Memory B cell (primary cell): ENCODE measurements around the gene TLNRD1.

Experiments used
- ATAC-seq: fragments of 150-1000 bp; cut with Tn5 transposase; 2 replicates; pipeline ENCODE4 v1.10.0; 2021; ENCODE audit warnings: low read depth, mild to moderate bottlenecking, moderate library complexity
- DNase-seq, 2 donors: peaks; one replicate each; pipeline ENCODE4 v3.0.0; 2022; ENCODE audit warnings: low spot score in 2 of 2
- H3K27ac Mint-ChIP-seq: one replicate; pipeline ENCODE4 v1.8.0; 2022; ENCODE audit warnings: mild to moderate bottlenecking, moderate library complexity, mixed read lengths
- H3K27me3 Mint-ChIP-seq: one replicate; pipeline ENCODE4 v1.8.0; 2022; ENCODE audit warnings: mixed read lengths
- H3K36me3 Mint-ChIP-seq: one replicate; pipeline ENCODE4 v1.8.0; 2022; ENCODE audit warnings: mild to moderate bottlenecking, mixed read lengths
- H3K4me1 Mint-ChIP-seq: one replicate; pipeline ENCODE4 v1.8.0; 2022; ENCODE audit warnings: mixed read lengths
- H3K4me3 Mint-ChIP-seq: one replicate; pipeline ENCODE4 v1.8.0; 2022; ENCODE audit warnings: mild to moderate bottlenecking, moderate library complexity, mixed read lengths
- H3K9me3 Mint-ChIP-seq: one replicate; pipeline ENCODE4 v1.8.0; 2022; ENCODE audit warnings: mixed read lengths

TLNRD1 gene

GRCh38 chr15:81016489-81017068 lies 15.9 kb downstream of the TLNRD1 start:
- no peaks in the 10 kb centered on the region for H3K27me3 Mint-ChIP-seq
- ATAC-seq: no peak
- no peak for DNase-seq
- H3K4me3 Mint-ChIP-seq: no peak overlapping the region
- H3K9me3 Mint-ChIP-seq: no peaks in the 10 kb centered on the region
- H3K36me3 Mint-ChIP-seq: peaks cover 5% of the 10 kb centered on the region
- H3K4me1 Mint-ChIP-seq: peaks cover 8% of the 10 kb centered on the region
- H3K27ac Mint-ChIP-seq: no peak overlapping the region

DNA sequence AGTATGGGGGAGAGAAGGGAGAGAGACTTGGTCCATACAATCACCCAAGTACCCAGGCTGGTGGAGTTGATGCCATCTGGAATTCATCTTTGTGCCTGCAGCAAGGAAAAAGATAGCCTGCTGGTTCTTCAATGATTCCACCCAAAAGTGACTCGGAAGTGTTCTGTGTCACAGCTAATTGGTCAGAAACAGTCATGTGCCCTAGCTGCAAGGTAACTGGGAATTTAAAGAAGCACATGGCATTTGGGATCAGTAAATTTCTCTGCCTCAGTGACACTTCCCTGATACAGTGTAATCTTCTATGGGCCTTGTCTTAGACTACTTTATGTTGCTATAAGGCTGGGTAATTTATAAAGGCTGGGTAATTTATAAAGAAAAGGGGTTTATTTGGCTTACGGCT lies 17.5 kb downstream of the TLNRD1 start:
- ATAC-seq (no peak), DNase-seq (no peak)
- Mint-ChIP-seq H3K9me3 (no peaks in the 10 kb centered on the region), H3K4me3 (no peak overlapping the region), H3K27ac (peak overlapping the region; percentile 55), H3K36me3 (peaks cover 5% of the 10 kb centered on the region), H3K27me3 (no peaks in the 10 kb centered on the region), H3K4me1 (peaks cover 9% of the 10 kb centered on the region)

GRCh38 chr15:81021321-81021720 lies 20.6 kb downstream of the TLNRD1 start:
- H3K27me3 Mint-ChIP-seq: no peaks in the 10 kb centered on the region
- DNase-seq: no peak
- H3K36me3 Mint-ChIP-seq: no peaks in the 10 kb centered on the region
- no peak overlapping the region for H3K4me3 Mint-ChIP-seq
- H3K27ac Mint-ChIP-seq: no peak overlapping the region
- H3K4me1 Mint-ChIP-seq: peaks cover 20% of the 10 kb centered on the region
- no peak for ATAC-seq
- H3K9me3 Mint-ChIP-seq: no peaks in the 10 kb centered on the region

DNA sequence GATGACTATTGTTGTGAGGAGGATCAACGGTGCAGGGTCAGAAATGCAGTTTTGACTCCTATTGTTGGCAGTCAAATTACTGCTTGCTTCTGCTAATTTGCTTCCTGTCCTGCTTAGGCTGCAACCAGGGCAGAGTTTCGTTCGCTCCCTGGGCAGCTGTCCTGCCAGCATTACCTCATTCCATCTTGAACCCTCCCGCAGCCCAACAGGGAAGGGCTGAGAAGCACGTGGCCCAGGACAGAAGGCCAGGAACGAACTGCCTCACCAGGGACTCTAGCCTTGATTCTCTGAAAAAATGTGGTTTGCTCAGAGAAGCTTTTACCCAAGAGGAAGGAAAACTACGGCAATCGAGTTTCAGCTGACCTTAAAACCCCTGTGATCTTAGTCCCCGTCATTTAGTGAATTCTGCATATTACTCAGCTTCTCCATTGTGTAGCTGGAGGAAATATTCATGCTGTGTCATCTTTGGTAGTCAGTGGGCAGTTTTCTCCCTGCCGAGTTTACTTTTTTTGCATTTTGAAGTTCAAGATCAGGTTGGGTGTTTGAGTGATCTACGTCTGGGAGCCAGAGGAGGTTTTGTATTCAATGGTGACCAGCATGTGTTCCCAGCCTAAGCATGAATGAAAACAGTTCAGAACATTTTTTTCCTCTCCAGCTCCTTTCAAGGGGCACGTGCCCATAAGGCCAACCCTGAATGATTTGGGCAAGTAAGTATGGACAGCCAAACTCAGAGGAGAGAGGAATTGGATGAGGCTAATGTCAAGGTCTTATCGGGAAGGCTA lies 23.0 kb downstream of the TLNRD1 start:
- H3K4me3 Mint-ChIP-seq: peak overlapping the region; percentile 80
- H3K36me3 Mint-ChIP-seq: no peaks in the 10 kb centered on the region
- DNase-seq: no peak
- peaks cover 20% of the 10 kb centered on the region for H3K4me1 Mint-ChIP-seq
- H3K9me3 Mint-ChIP-seq: no peaks in the 10 kb centered on the region
- peak; percentile 78 for ATAC-seq
- peak overlapping the region; percentile 1 for H3K27ac Mint-ChIP-seq
- H3K27me3 Mint-ChIP-seq: no peaks in the 10 kb centered on the region

DNA sequence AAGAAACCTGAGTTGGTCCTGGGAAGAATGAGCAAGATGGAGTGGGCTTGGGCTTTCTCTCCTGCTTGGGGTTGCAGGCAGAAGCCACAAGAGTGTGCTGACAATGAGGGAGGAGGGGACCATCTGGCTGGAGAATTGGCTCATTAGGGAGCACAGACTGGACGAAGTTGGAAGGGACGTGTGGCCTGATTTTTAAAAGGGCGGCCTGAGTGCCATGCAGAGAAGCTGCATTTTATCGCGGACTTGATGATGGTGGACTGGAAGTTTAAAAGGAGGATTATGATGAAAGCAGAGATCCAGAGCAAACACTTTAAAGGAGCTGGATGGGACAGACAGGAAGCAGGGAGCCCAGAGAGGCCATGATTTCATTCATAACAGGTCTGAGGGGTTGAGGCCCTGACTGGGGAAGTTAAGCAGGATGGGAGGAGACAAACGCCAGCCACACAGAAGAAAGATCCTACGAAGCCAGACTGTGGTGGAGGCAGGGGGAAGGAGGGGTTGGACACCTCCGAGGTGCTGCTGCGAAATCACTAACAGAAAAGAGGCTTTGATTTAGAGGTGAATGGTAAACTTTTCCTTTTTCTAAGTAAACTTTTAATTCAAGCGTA lies 23.6 kb downstream of the TLNRD1 start:
- Mint-ChIP-seq H3K27me3 (no peaks in the 10 kb centered on the region), H3K27ac (no peak overlapping the region), H3K36me3 (no peaks in the 10 kb centered on the region), H3K4me1 (peaks cover 20% of the 10 kb centered on the region), H3K4me3 (no peak overlapping the region), H3K9me3 (no peaks in the 10 kb centered on the region)
- no peak for DNase-seq
- no peak for ATAC-seq

DNA sequence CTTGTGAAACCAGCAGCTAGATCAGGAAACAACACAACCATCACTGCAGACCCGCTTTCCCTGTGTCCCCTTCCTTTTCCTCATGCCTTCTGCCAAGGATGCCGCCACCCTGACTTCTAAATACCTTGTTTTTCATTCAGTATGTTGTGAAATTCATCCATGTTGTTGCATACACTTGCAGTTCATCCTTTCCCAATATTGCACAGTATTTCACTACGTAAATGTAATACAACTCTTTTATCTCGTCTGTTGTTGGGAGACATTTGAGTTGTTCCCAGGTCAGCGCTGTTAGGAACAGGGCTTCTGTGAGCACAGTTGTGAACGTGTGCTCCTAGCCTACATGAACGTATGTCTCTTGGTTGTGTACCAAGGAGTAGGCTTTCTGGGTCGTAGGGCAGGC lies 24.2 kb downstream of the TLNRD1 start:
- Mint-ChIP-seq H3K4me1 (peaks cover 23% of the 10 kb centered on the region), H3K27ac (peak overlapping the region; percentile 70), H3K9me3 (peaks cover 2% of the 10 kb centered on the region), H3K36me3 (no peaks in the 10 kb centered on the region), H3K27me3 (no peaks in the 10 kb centered on the region), H3K4me3 (no peak overlapping the region)
- DNase-seq (no peak), ATAC-seq (no peak)

DNA sequence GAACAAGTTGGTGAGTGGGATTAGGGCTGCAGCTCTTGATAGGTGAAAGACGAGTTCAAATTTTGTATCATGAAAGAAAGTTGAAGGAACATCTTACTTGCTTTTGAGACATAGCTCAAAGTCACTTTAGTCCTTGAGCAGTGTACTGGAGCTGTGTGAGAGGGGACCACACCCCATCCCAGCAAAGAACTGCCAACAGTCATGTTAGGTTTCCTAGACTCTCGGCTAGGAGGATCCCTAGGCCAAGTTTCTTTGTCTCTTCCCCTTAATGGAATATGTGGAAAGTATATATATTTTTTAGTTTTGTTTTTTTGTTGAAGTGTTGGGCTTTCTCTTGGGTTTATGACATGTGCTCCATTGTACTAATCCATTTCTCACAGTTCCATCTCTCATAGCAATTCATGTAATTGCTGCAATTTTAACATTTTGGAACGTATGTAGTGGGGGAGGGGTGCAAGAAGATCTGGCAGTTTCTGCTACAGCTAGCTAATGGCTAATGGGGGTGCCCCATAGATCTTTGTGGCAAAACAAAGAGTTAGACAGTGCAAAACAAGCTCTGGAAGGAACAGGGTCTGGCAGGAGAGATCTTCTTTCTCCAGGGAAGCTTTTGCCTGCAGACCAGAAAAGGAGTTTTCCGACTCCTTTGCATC lies 25.1 kb downstream of the TLNRD1 start:
- H3K27me3 Mint-ChIP-seq: no peaks in the 10 kb centered on the region
- ATAC-seq (no peak), DNase-seq (no peak)
- no peak overlapping the region for H3K27ac Mint-ChIP-seq
- H3K36me3 Mint-ChIP-seq: no peaks in the 10 kb centered on the region
- H3K4me3 Mint-ChIP-seq: no peak overlapping the region
- peaks cover 27% of the 10 kb centered on the region for H3K4me1 Mint-ChIP-seq
- peaks cover 2% of the 10 kb centered on the region for H3K9me3 Mint-ChIP-seq

GRCh38 chr15:81026836-81027599 lies 26.3 kb downstream of the TLNRD1 start:
- Mint-ChIP-seq H3K27me3 (no peaks in the 10 kb centered on the region), H3K4me3 (no peak overlapping the region), H3K27ac (no peak overlapping the region), H3K36me3 (no peaks in the 10 kb centered on the region), H3K4me1 (peaks cover 27% of the 10 kb centered on the region), H3K9me3 (peaks cover 2% of the 10 kb centered on the region)
- DNase-seq: no peak
- no peak for ATAC-seq

DNA sequence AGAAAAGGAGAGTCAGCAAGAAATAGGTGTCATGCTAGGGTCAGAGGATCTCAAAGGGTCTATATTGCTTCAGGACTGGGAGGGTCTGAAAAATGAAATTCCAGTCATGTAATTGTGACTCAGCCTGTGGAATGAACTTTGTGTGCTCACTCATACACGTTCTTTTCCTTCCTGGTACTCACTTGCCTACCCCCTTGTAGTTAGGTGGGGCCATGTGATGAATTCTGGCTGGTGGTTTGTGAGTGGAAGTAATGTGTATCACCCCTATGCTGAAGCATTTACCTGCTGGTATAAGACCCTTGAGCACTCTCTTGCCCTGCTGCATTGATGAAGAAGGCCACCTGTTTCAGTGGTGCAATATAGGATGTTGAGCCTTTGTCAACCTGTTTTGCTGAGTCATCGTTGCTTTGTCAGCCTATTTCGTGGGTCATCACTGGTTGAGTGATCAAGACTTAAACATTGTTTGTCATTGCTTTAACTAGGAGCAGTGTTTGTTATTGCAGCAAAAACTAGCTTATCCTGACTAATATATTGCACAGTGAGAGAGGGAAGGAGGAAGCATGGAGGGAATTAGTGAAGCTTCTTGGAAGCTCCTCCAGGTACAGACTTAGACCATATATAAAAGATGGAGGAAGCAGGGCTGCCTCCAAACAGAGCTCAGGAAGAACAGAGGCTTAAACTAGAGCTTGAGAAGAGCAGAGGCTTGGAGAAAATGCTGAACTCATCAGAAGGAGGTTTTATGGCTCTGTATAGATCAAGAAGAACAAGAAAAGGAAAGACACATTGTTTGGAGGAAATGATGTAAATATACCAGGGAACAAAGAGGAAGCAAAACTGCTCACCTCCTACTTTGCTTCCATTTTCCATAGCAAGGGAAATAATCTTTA lies 28.9 kb downstream of the TLNRD1 start:
- H3K36me3 Mint-ChIP-seq: no peaks in the 10 kb centered on the region
- no peaks in the 10 kb centered on the region for H3K27me3 Mint-ChIP-seq
- ATAC-seq: no peak
- peaks cover 2% of the 10 kb centered on the region for H3K9me3 Mint-ChIP-seq
- no peak overlapping the region for H3K27ac Mint-ChIP-seq
- H3K4me3 Mint-ChIP-seq: no peak overlapping the region
- peaks cover 11% of the 10 kb centered on the region for H3K4me1 Mint-ChIP-seq
- no peak for DNase-seq

GRCh38 chr15:81030301-81030750 lies 29.6 kb downstream of the TLNRD1 start:
- no peaks in the 10 kb centered on the region for H3K36me3 Mint-ChIP-seq
- peaks cover 2% of the 10 kb centered on the region for H3K9me3 Mint-ChIP-seq
- H3K4me3 Mint-ChIP-seq: no peak overlapping the region
- DNase-seq (no peak), ATAC-seq (no peak)
- H3K4me1 Mint-ChIP-seq: peaks cover 8% of the 10 kb centered on the region
- H3K27ac Mint-ChIP-seq: no peak overlapping the region
- H3K27me3 Mint-ChIP-seq: no peaks in the 10 kb centered on the region

GRCh38 chr15:81031203-81031602 lies 30.5 kb downstream of the TLNRD1 start:
- Mint-ChIP-seq H3K36me3 (no peaks in the 10 kb centered on the region), H3K9me3 (peaks cover 2% of the 10 kb centered on the region), H3K4me3 (no peak overlapping the region), H3K4me1 (peaks cover 10% of the 10 kb centered on the region), H3K27ac (no peak overlapping the region), H3K27me3 (no peaks in the 10 kb centered on the region)
- DNase-seq (no peak), ATAC-seq (no peak)

DNA sequence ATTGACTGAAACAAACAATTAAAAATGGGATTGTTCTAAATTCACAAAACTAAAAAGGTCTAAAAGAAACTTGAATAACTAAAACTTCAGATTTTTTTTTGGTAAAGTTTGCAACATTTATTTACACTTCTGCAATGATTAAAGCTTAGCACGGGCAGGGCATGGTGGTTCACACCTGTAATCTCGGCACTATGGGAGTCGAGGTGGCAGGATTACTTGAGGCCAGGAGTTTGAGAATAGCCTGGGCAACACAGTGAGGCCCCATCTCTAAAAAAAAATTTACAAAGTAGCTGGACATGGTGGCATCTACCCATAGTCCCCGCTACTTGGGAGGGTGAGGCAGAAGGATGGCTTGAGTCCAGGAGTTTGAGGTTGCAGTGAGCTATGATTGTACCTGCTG lies 31.6 kb downstream of the TLNRD1 start:
- ATAC-seq: no peak
- H3K27ac Mint-ChIP-seq: no peak overlapping the region

GRCh38 chr15:81032818-81033217 lies 32.1 kb downstream of the TLNRD1 start:
- H3K27me3 Mint-ChIP-seq: no peaks in the 10 kb centered on the region
- ATAC-seq (no peak), DNase-seq (no peak)
- no peak overlapping the region for H3K27ac Mint-ChIP-seq
- peaks cover 10% of the 10 kb centered on the region for H3K4me1 Mint-ChIP-seq
- peaks cover 2% of the 10 kb centered on the region for H3K9me3 Mint-ChIP-seq
- no peak overlapping the region for H3K4me3 Mint-ChIP-seq
- H3K36me3 Mint-ChIP-seq: no peaks in the 10 kb centered on the region

More for the DNA sequence above, 31.6 kb downstream of the TLNRD1 start:
- Mint-ChIP-seq H3K4me3 (no peak overlapping the region), H3K4me1 (peaks cover 10% of the 10 kb centered on the region), H3K27me3 (no peaks in the 10 kb centered on the region), H3K9me3 (peaks cover 2% of the 10 kb centered on the region), H3K36me3 (no peaks in the 10 kb centered on the region)
- no peak for DNase-seq
